ENCODE measurements around the gene ILDR2.

ILDR2 gene

GRCh38 chr1:166920561-166921475 is 54.5 kb downstream of the ILDR2 start:
- DNase-seq = no peak

- DNase-seq = no peak
Measured at GRCh38 chr1:166918956-166919316, 56.4 kb downstream of the ILDR2 start.

- DNase-seq = no peak
Measured at GRCh38 chr1:166918088-166918955, 57.0 kb downstream of the ILDR2 start.

GRCh38 chr1:166915941-166916340 is 59.4 kb downstream of the ILDR2 start:
- no peak for DNase-seq

GRCh38 chr1:166915042-166915441 is 60.3 kb downstream of the ILDR2 start:
- no peak for DNase-seq

GRCh38 chr1:166914111-166914510 is 61.2 kb downstream of the ILDR2 start:
- DNase-seq = no peak

GRCh38 chr1:166911624-166912023 is 63.7 kb downstream of the ILDR2 start:
- DNase-seq = no peak

GRCh38 chr1:166910396-166910994 is 64.8 kb downstream of the ILDR2 start:
- peak; percentile 84 for DNase-seq

- DNase-seq = no peak
Measured at GRCh38 chr1:166908942-166909341, 66.4 kb downstream of the ILDR2 start.

- DNase-seq = no peak
Measured at GRCh38 chr1:166907763-166908162, 67.6 kb downstream of the ILDR2 start.

- DNase-seq = no peak
Measured at GRCh38 chr1:166907051-166907450, 68.3 kb downstream of the ILDR2 start.

GRCh38 chr1:166906647-166907046 is 68.7 kb downstream of the ILDR2 start:
- DNase-seq = no peak

GRCh38 chr1:166905900-166906299 is 69.4 kb downstream of the ILDR2 start:
- DNase-seq = no peak

GRCh38 chr1:166905136-166905535 is 70.2 kb downstream of the ILDR2 start:
- no peak for DNase-seq

GRCh38 chr1:166903232-166903631 is 72.1 kb downstream of the ILDR2 start:
- DNase-seq = no peak

- DNase-seq = no peak
Measured at GRCh38 chr1:166902279-166902678, 73.1 kb downstream of the ILDR2 start.

- no peak for DNase-seq
Measured at GRCh38 chr1:166900987-166901386, 74.4 kb downstream of the ILDR2 start.

- DNase-seq = no peak
Measured at GRCh38 chr1:166899769-166900168, 75.6 kb downstream of the ILDR2 start.

- DNase-seq = no peak
Measured at GRCh38 chr1:166895766-166896165, 79.6 kb downstream of the ILDR2 start.

GRCh38 chr1:166889776-166890175 is 85.6 kb downstream of the ILDR2 start:
- DNase-seq = no peak

- no peak for DNase-seq
Measured at GRCh38 chr1:166888373-166889111, 86.8 kb downstream of the ILDR2 start.

- DNase-seq = no peak
Measured at GRCh38 chr1:166884971-166885370, 90.4 kb downstream of the ILDR2 start.

All from NCI-H345 (cell line).